Measurements from ENCODE around the gene HSPA8.

Gene HSPA8

DNA sequence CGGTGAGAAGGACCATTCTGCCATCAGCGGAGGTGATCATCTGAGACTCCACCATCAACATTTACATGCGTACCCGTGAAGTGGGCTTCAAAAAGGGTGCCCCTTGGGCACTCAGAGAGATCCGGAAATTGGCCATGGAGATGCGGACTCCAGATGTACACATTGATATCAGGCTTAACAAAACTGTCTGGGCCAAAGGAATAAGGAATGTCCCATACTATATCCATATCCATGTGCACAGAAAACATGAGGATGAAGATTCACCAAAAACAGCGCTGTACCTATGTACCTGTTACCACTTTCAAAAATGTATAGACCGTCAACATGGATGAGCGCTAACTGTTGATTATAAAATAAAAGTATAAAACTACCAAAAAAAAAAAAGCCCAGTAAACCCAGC lies 10.8 kb downstream of the HSPA8 start:
- DNase-seq (ENCODE audit: low read depth in 2 of 3, low spot score in 1 of 3): no peak

DNA sequence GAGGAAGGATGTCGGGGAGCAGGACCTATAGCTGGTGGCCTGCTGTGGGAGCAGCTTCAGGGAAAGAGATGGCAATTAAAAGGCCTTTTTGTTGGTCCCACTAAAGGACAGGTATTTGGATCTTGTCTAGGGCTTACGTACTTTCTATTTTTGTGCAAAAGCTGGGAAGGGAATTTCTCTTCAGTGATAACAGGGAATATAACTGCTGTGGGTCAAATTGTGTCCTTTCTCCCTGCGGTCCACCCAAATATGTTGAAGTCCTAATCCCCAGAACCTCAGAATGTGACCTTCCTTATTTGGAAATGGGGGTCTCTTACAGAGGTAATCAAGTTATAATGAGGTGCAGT lies 14.0 kb downstream of the HSPA8 start:
- no peak for DNase-seq (ENCODE audit: low read depth in 2 of 3, low spot score in 1 of 3)

GRCh38 chr11:123047266-123047946 lies 14.5 kb downstream of the HSPA8 start:
- no peak for DNase-seq (ENCODE audit: low read depth in 2 of 3, low spot score in 1 of 3)

GRCh38 chr11:123046473-123047259 lies 15.3 kb downstream of the HSPA8 start:
- DNase-seq (ENCODE audit: low read depth in 2 of 3, low spot score in 1 of 3): no peak

DNA sequence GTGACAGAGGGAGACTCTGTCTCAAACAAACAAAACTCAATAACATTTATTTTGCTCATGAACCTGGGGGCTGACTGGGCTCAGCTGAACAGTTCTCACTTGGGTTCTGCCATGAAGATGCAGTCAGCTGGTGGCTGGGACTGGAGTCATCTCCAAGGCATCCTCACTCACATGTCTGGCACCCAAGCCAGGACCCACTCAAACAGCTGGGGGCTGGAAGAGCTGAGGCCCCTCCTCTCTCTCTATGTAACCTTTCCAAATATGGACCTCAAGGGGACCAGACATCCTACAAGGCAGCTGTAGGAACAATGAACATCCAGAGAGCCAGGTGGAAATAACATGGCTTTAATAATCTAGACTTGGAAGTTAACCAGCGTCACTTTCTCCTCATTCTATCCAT lies 16.8 kb downstream of the HSPA8 start:
- no peak for DNase-seq (ENCODE audit: low read depth in 2 of 3, low spot score in 1 of 3)

GRCh38 chr11:123041185-123041584 lies 20.8 kb downstream of the HSPA8 start:
- no peak for DNase-seq (ENCODE audit: low read depth in 2 of 3, low spot score in 1 of 3)

DNA sequence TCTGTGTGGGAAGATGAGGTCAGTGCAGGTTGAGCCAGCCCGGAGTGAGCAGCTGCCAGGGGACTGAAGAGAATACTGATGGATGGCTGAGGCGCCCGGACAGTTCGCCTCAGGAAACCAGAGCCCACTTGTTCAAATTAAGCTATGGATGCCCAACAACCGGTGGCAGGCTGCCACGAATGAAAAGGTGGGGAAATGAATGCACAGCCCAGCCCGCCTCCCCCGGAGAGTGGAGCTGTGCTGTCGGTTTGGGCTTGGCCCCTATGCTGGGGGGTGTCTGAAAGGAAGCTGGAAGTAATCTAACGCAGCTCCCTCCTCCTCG lies 21.9 kb downstream of the HSPA8 start:
- DNase-seq (ENCODE audit: low read depth in 2 of 3, low spot score in 1 of 3): no peak

GRCh38 chr11:123035831-123036230 lies 26.1 kb downstream of the HSPA8 start:
- no peak for DNase-seq (ENCODE audit: low read depth in 2 of 3, low spot score in 1 of 3)

DNA sequence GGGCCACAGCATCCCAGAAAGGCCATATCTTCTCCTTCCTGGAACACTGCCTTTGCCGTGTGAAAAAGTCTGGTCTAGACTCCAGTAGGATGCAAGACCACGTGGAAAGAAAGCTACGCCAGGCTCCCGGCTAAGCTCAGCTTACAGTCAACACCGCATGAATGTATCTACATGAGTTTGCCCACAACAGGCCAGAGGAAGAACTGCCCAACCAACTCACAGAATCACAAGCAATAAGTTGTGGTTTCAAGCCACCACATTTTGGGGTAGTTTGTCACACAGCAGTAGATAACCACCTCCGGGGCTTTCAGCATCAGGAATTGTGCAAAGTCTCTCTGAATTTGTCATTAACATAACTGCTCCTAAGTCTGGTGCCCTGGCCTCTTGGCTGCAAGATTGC lies 27.3 kb downstream of the HSPA8 start:
- DNase-seq (ENCODE audit: low read depth in 2 of 3, low spot score in 1 of 3): no peak

DNA sequence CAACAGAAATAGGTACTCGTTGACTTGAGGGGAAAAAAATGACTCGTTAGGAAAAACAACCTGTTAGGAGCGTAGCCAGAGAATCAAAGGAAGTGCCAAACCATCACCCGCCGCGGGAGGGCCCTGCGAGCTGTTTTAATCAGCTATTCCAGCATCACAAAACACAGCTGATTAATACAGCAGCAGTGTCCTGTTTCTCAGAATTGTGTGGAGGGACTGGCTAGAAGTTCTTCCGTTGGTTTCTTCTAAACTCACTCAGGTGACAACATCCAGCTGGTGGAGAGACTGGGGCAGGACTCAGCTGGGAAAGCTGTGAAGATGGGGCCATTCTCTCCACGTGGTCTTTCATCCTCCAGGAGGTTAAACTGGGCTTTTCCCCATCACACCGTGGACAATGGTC lies 28.0 kb downstream of the HSPA8 start:
- DNase-seq (ENCODE audit: low read depth in 2 of 3, low spot score in 1 of 3): no peak

- DNase-seq (ENCODE audit: low read depth in 2 of 3, low spot score in 1 of 3): no peak
These were observed 31.4 kb downstream of the HSPA8 start for GRCh38 chr11:123030517-123030916.

DNA sequence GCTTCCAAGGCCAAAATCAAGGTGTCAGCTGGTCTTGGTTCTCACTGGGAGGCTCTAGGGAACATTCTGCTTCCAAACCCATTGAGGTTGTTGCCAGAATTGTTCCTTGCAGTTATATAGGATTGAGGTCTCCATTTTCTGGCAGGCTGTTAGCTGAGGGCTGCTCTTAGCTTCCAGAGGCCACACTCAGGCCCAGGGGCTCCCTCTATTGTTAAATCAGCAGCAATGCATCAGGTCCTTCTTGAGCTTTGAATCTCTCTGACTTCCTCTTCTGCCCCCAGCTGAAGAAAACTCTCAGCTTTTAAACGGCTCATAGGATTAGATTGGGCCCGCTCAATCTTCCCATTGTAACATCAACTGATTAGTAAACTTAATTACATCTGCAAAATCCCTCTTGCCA lies 41.0 kb downstream of the HSPA8 start:
- peak; percentile 2 to 20 (median 14) for DNase-seq (ENCODE audit: low read depth in 2 of 3, low spot score in 1 of 3)

DNA sequence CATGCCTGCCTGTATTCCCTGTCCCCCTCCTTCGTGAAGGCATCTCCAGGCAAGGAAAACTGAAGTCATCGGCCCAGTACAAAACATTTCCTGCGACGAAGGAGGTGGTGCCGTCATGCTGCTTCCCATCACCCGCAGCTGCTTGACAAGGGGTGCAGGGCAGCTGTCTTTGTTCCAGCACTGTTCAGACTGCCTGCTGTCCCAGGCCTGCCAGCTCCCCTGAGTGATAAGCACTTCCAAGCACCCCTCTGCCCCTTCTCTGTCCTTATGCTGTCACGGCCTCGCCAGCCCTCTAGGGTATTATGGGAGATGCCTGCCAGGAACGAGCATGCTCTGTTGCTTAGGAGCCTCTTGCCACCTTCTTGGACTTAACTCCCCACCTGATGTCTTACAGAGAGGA lies 43.2 kb downstream of the HSPA8 start:
- DNase-seq (ENCODE audit: low read depth in 2 of 3, low spot score in 1 of 3): no peak

- DNase-seq (ENCODE audit: low read depth in 2 of 3, low spot score in 1 of 3): no peak
These were observed 50.4 kb downstream of the HSPA8 start for GRCh38 chr11:123011510-123011909.
